Vagina (tissue), 2 donors: ENCODE measurements around the gene SNRNP70.

Experiments
- CTCF ChIP-seq, 3 experiments: fragments of 450-650 bp in 2 of 3; fragments of 200-600 bp in 1 of 3; sonication (generic) in 1 of 3; IDR thresholded peaks; one replicate each; pipeline ENCODE4 v1.5.1; 2017 to 2019; ENCODE audit warnings: antibody characterized with exemption in 3 of 3, mild to moderate bottlenecking in 2 of 3, moderate library complexity in 2 of 3
- POLR2A ChIP-seq, 2 donors: fragments of 450-650 bp; IDR thresholded peaks; one replicate each; pipeline ENCODE4 v1.6.1; 2017; ENCODE audit warnings: antibody characterized with exemption in 2 of 2, mild to moderate bottlenecking in 2 of 2, moderate library complexity in 2 of 2

GRCh38 chr19:49070416-49070815 lies 14.8 kb upstream of the SNRNP70 start:
- TF ChIP-seq CTCF (IDR thresholded peaks at IDR 0.05) (no peak), POLR2A (IDR thresholded peaks at IDR 0.05) (no peak)
